GM19324 (cell line): Measurements from ENCODE around the gene SORBS1.

Experiments
- ATAC-seq: cut with Tn5 transposase; IDR thresholded peaks from one replicate; pipeline ENCODE4 v1.9.1; 2021; ENCODE audit warnings: mild to moderate bottlenecking, moderate library complexity; ENCODE audit not compliant: unreplicated experiment, low FRiP score

Gene SORBS1

DNA sequence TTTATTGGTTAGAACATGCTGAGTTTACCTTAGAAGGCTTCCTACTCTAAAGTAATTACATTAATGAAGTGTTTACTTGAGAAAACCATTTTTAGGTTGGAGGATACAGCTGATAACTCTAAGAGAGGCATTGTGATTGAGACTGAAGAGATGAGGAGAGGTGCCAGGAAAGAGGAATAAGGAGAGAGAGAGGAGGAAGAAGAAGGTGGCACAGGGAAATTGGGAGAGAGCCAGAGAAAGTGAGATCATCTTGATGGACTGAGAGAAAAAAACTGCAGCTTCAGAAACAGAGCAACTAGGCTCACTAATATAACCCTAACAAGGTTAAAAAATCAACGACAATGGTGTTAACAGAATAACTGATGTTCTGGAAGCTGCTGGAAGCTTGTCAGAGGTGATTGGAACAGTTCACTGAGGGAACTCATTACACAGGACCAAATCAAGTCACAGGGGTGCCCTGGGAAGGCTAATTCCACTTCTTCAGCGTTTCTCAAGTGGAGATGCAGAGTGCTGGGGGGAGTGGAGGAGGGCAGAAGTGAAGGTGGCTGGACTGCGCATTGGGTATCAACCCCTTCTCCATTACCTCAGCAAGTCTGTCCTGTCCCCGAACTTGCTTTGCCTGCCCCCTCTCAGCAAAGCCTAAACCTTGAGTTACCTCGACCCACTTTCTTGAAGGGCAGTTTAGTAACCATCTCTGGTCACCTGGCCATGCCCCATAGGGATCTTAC is 6.9 kb upstream of the SORBS1 start:
- no peak for ATAC-seq

GRCh38 chr10:95566136-95566535 is 5.0 kb upstream of the SORBS1 start:
- no peak for ATAC-seq

DNA sequence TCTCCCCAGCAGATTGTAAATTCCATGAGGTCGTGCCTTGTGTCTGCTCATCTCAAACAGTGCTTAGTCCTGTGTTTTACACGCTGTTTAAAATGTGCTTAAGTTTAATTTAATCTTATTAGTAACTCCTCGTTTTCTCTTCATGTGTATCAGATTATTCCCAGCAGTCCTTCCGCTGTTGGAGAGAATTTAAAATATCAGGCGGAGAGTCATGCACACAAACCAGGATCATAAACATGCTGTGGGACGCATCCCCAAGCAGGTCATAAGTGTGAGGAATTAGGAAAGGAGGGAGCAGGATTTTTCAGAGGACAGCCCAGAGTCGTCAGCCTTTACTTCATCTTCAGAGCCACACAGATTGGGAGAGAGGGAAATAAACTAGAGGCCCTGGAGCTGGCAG is 4.2 kb upstream of the SORBS1 start:
- no peak for ATAC-seq

GRCh38 chr10:95564291-95564690 is 3.1 kb upstream of the SORBS1 start:
- ATAC-seq, result no peak

DNA sequence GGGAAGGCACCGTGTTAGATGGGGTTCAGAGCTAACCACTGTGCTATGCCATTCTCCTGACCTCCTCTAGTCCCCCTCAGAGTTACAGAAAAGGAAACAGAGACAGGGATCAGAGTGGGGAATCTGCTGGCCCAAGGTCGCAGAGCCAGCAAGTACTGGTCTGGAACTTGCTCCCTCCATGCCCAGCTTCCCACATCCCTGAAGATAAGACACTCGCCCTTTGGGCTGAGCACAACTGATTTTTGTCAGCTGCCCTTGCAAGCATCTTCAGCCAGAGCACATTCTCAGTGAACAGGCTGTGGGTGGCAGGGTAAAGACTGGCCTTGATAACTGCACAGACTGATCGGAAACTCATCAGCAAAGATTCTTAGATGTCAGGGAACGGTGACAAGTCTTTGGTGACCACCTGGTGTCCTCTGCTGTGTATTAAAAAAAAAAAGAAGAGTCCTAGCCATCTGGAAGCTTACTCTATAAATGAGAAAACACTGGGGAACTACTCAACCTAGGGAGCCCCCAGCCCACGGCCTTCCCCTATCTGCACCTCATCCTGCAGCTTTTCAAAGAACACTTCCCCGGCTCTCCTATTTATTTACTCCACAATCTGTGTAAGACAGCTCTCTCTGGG is 1.3 kb upstream of the SORBS1 start:
- no peak for ATAC-seq

- ATAC-seq, result no peak
Observed at GRCh38 chr10:95561864-95562177, 650 bp upstream of the SORBS1 start.

DNA sequence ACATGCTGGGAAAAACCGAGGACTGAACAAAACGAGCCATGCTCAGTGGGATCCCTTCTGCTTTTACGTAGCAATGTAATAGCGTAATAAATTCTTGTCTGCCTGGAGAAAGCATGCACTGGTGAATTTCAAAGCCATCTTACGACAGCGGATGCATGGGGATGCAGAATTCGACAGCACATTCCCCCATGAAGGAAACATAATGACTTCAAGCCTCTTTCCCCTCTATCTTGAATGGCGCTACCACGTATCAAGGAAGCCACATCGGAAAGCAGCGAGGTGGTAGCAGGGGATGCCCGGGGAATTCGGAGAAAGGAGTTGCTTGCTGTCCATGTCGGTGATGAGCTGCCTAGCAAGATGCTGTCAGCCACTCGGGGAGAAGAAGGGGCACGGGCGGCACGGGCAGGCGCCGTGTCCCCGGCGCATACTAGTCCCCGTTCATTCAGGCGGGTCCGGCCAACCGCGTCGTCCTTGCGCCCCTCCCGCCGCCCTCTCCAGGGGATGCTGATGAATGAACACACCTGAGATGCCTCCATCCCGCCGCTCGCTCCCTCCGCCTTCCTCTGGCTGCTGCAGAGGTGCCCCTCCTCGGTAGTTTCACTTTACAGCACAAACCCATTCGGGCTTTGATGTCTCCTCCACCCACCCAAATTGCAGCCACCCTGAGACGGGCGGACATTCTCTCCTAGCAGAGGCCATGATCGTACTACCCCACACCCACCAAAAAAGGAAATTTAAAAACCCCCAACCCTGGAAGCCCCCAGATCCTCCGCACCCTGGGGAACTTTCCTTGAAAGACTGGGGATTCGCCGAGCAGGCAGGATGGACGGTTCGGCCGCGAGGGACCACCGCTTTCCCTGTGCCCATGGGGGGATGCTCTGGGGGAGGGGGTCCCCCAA is 644 bp downstream of the SORBS1 start:
- peak; percentile 10 for ATAC-seq

DNA sequence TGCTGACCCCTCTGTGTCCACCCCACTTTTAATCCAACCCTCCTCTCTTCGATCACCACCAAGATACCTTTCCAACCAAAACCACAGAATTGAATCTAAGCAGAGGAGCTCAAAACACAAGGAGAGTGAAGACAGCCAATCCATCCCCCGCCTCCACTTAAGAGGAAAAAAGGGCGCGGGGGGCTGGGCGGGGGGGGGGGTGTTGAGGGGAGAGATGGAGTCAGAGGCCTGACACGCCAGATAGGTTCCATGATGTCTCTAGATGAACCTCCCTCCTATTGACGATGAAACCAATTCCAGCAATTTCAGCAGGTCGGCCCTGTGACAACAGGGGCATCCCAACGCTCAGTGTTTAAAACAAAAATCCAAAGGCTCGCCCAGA is 1.3 kb downstream of the SORBS1 start:
- no peak for ATAC-seq

DNA sequence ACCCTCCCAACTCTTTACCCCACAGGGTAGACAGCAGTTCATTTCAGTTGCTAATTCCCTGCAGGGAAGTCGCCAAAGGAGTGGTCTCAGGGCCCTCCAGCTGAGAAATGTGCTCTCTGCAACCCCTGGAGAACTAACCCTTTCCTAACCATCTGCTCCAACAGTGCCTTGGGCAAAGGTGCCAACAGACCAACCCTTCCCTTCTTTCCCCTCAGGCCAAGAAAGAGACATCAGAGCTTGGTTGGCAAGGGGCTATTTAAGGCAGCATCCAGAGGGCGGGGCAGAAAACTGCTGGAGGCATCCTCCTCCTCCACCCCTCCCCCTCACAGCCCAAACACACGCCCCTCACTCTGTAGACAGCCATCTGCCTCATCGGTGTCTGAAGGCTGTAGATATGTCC is 1.7 kb downstream of the SORBS1 start:
- no peak for ATAC-seq

DNA sequence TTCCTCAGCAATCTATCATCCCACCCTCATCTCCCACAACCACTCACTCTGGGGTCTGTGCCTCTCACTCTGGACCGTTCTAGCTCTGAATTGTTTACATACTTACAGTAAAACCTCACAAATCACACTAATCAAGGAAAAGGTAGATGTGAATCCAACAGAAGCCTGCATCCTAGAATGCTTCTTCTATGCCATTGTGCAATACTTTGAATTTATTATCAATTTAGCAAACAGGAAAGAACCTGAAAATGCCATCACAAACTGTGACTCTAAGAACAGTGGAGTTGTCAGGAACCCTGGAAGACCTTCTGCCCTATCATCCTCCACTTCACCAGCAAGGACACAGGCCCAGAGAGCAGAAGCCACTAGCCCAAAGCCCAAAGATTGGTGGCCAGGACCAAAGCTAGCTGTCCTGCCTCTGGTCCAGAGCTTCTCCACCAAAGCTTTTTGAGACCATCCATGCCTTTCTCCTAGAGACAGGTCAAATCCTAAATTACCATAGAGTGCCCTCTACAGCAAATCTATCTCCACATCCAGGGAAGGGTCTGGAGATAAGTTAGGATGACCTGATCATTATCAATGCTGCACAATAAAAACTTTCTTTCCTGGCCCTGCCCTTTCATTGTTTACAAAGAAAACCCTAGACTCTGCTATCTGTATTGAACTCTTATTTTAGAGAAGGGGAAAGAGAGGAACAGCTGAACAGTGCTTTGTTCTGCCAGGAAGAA is 2.4 kb downstream of the SORBS1 start:
- ATAC-seq, result no peak

GRCh38 chr10:95556994-95557767 is 4.0 kb downstream of the SORBS1 start:
- no peak for ATAC-seq

DNA sequence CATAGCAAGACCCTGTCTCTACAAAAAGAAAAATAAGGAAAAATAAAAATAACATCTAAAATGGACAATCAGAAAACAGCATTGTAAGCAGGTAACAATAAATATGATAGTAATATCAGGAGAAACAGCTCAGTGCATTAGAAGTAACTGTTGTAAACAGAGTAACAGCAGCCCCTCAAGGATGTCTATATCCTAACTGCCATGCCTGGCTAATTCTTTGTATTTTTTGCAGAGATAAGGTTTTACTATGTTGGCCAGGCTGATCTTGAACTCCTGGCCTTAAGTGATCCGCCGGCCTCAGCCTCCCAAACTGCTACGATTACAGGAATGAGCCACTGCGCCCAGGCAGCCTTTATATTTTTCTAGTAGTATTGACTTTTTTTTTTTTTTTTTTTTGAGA is 7.5 kb downstream of the SORBS1 start:
- ATAC-seq, result no peak

DNA sequence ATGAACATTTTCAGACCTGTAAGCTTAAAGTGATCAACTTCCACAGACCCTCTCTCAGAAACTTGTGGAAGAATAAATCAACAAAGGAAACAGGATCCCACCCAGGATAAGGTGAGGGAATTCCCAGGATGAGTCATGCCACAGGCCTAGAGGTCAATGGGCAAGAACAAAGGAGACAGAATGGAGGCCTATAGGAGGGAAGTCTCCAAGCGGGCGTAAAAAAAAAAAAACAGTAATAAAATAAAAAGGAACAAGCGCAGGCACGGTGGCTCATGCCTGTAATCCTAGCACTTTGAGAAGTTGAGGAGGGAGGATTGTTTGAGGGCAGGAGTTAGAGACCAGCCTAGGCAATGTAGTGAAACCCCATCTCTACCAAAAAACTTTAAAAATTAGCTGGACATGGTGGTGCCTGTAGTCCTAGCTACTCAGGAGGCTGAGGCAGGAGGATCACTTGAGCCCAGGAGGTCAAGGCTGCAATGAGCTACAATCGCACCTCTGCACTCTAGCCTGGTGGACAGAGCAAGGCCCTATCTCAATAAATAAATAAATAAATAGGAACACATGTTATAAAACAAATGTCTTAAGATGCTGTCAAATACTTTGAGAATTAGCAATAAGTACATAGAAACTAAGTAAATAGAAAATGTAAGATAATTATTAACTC is 8.4 kb downstream of the SORBS1 start:
- ATAC-seq, result no peak

DNA sequence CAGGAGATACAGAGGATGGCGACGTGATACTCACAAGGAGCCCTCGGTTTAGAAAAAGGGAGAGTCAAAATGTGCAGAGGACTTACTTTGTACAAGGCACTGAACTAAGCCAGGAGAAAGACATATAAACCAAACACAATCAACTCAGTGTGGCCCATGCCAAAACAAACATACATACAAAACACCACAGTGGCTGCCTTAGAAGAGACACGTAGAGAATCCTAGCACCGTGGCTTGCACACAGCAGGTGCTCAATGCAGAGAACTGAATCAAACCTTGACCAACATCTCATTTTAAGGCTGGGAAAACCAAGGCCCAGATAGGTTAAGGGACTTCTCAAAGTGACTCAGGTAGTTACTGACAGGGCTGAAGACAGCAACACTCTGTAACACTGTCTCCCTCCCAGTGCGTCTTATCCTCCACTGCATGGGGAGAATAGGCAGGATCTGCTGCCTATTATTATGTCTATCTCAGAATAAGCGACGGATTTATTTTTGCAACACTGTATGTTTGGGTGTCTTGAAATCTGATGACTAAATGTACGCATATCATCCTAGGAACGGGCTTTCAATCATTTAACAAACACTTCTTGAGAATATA is 11.0 kb downstream of the SORBS1 start:
- no peak for ATAC-seq

- ATAC-seq, result no peak
Observed at GRCh38 chr10:95547791-95548435, 13.3 kb downstream of the SORBS1 start.

DNA sequence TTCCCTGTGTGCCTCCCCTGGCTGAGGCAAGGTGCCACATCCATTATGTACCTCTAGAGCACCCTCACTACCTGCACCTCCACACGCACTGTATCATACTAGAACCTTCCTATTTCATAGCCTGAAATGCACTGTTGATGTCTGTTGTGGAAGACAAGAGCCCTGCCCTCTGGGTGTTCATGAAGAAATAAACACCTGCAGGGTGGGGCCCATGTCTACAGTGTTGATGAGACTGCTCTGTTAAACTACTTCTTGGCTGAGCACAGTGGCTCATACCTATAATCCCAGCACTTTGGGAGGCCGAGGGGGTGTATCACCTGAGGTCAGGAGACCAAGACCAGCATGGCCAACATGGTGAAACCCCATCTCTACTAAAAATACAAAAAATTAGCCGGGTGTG is 14.0 kb downstream of the SORBS1 start:
- no peak for ATAC-seq

DNA sequence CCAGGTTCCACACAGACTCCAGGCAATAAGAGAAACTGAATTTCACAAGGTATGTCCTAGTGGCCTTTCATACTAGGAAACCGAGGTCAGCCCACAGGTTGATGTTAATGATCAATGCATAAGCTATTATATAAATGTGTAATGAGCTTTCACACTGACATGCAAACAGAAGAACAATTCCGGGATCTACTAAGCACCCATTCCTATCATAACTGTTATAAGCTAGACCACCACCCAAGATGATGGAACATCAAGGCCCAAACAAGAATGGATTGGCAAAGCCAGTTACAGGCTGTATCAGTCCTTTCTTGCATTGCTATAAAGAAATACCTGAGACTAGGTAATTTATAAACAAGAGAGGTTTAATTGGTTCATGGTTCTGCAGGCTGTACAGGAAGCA is 15.2 kb downstream of the SORBS1 start:
- ATAC-seq, result no peak

- ATAC-seq, result no peak
Observed at GRCh38 chr10:95544783-95545500, 16.2 kb downstream of the SORBS1 start.
